Uterus (tissue), 4 donors: ENCODE results near the gene CDH16. TPM values are rescaled to one million over a fixed set of nuclear protein-coding genes. Genes with fewer than 3 reads are reported as not detected.

Experiments
- DNase-seq, 2 donors: peaks; one replicate each; pipeline ENCODE4 v3.0.0-alpha.2; 2019 to 2020
- H3K27ac ChIP-seq, 2 donors: fragments of 200-600 bp; sonication (generic); 1 replicate in 1 of 2; 2 replicates in 1 of 2; pipeline ENCODE4 v1.5.1; 2016 to 2018
- H3K27me3 ChIP-seq, 2 donors: fragments of 200-600 bp; sonication (generic); one replicate each; pipeline ENCODE4 v1.5.1; 2018 to 2019; ENCODE audit warnings: control low read depth in 1 of 2
- H3K36me3 ChIP-seq, 2 donors: fragments of 200-600 bp; sonication (generic); one replicate each; pipeline ENCODE4 v1.5.1; 2019; ENCODE audit warnings: control low read depth in 1 of 2
- H3K4me1 ChIP-seq, 2 donors: fragments of 200-600 bp; sonication (generic); one replicate each; pipeline ENCODE4 v1.5.1; 2018 to 2019; ENCODE audit warnings: control low read depth in 1 of 2
- H3K4me3 ChIP-seq, 2 donors: fragments of 200-600 bp; sonication (generic); 1 replicate in 1 of 2; 2 replicates in 1 of 2; pipeline ENCODE4 v1.5.1; 2018 to 2019; ENCODE audit warnings: mild to moderate bottlenecking in 1 of 2
- H3K9me3 ChIP-seq, 2 donors: fragments of 200-600 bp; sonication (generic); one replicate each; pipeline ENCODE4 v1.5.1; 2019; ENCODE audit warnings: control low read depth in 1 of 2
- CTCF ChIP-seq, 4 experiments: fragments of 200-600 bp in 2 of 4; fragments of 450-650 bp in 2 of 4; sonication (generic) in 2 of 4; IDR thresholded peaks; one replicate each; pipeline ENCODE4 v1.5.1; 2016 to 2019; ENCODE audit warnings: antibody characterized with exemption in 4 of 4, mild to moderate bottlenecking in 2 of 4, moderate library complexity in 1 of 4
- POLR2A ChIP-seq, 2 donors: fragments of 450-650 bp; IDR thresholded peaks; one replicate each; pipeline ENCODE4 v1.6.1; 2016; ENCODE audit warnings: antibody characterized with exemption in 2 of 2, mild to moderate bottlenecking in 1 of 2, moderate library complexity in 1 of 2
- intact Hi-C: fragments of 100-400 bp; cut with DNase I; formaldehyde crosslinking; loops from one replicate; pipeline ENCODE4 v1.15.1; 2023; ENCODE audit warnings: low total_unique reads
- total RNA-seq, 4 donors: library from RNA; depleted of rRNA in 3 of 4; stranded (reverse); fragments of >200 nt in 3 of 4; gene quantifications; one replicate each; pipeline versions ENCODE4 v1.1.0 to v1.2.4, GENCODE V29; 2014 to 2023
- donor health status: DM: yes; HTN: yes; CAD: no.

The CDH16 gene
- total RNA-seq, 4 donors from 2014 or later, result 12.6 TPM; not detected in 3

GRCh38 chr16:66905633-66906539 is 12.8 kb downstream of the CDH16 start:
- no peaks in the 10 kb centered on the region for H3K4me1 ChIP-seq
- no peaks in the 10 kb centered on the region for H3K9me3 ChIP-seq
- no peaks in the 10 kb centered on the region for H3K27me3 ChIP-seq
- no peak for TF ChIP-seq POLR2A (IDR thresholded peaks at IDR 0.05)
- no peak for TF ChIP-seq CTCF (IDR thresholded peaks at IDR 0.05)
- DNase-seq, result no peak
- H3K27ac ChIP-seq, result peak overlapping the region; percentile 59 to 90
- no peak overlapping the region for H3K4me3 ChIP-seq
- intact Hi-C loops, result no loop called here
- H3K36me3 ChIP-seq, result no peaks in the 10 kb centered on the region

GRCh38 chr16:66904846-66905632 is 13.6 kb downstream of the CDH16 start:
- Histone ChIP-seq H3K9me3 (no peaks in the 10 kb centered on the region), H3K27ac (peak overlapping the region; percentile 59 to 90), H3K36me3 (no peaks in the 10 kb centered on the region), H3K4me1 (no peaks in the 10 kb centered on the region), H3K4me3 (no peak overlapping the region), H3K27me3 (no peaks in the 10 kb centered on the region)
- intact Hi-C loops, result no loop called here
- DNase-seq, result no peak
- no peak for TF ChIP-seq POLR2A (IDR thresholded peaks at IDR 0.05)
- TF ChIP-seq CTCF (IDR thresholded peaks at IDR 0.05), result no peak

- DNase-seq, result no peak
- intact Hi-C loops, result no loop called here
- Histone ChIP-seq H3K4me1 (peaks cover 2% of the 10 kb centered on the region in 2 donors), H3K36me3 (no peaks in the 10 kb centered on the region), H3K27ac (peak overlapping the region; percentile 59 to 90), H3K9me3 (no peaks in the 10 kb centered on the region), H3K4me3 (no peak overlapping the region), H3K27me3 (no peaks in the 10 kb centered on the region)
- TF ChIP-seq POLR2A (IDR thresholded peaks at IDR 0.05) (no peak), CTCF (IDR thresholded peaks at IDR 0.05) (no peak)
Measured at GRCh38 chr16:66904428-66904845, 14.2 kb downstream of the CDH16 start.

- H3K4me3 ChIP-seq, result no peak overlapping the region
- no peaks in the 10 kb centered on the region for H3K27me3 ChIP-seq
- no peaks in the 10 kb centered on the region for H3K36me3 ChIP-seq
- H3K4me1 ChIP-seq, result peaks cover 4 to 7% of the 10 kb centered on the region in 2 donors
- intact Hi-C loops, result no loop called here
- no peaks in the 10 kb centered on the region for H3K9me3 ChIP-seq
- no peak for DNase-seq
- peak overlapping the region; percentile 59 to 90 for H3K27ac ChIP-seq
- no peak for TF ChIP-seq CTCF (IDR thresholded peaks at IDR 0.05)
- TF ChIP-seq POLR2A (IDR thresholded peaks at IDR 0.05), result no peak
Measured at GRCh38 chr16:66903544-66904427, 14.9 kb downstream of the CDH16 start.
